ENCODE measurements around the gene RIN1. TPM values are rescaled to one million over a fixed set of nuclear protein-coding genes. Genes with fewer than 3 reads are reported as not detected.
A peak's percentile ranks its signal among the peaks of the same experiment; 100 is the strongest.

Gene RIN1
- total and polyA plus RNA-seq, 9 of the 15 experiments (the other 6 are each of a cell fraction or from before 2014, with no cell fraction given), result 0.01 to 1.2 (median 0.45) TPM; not detected in 1

DNA sequence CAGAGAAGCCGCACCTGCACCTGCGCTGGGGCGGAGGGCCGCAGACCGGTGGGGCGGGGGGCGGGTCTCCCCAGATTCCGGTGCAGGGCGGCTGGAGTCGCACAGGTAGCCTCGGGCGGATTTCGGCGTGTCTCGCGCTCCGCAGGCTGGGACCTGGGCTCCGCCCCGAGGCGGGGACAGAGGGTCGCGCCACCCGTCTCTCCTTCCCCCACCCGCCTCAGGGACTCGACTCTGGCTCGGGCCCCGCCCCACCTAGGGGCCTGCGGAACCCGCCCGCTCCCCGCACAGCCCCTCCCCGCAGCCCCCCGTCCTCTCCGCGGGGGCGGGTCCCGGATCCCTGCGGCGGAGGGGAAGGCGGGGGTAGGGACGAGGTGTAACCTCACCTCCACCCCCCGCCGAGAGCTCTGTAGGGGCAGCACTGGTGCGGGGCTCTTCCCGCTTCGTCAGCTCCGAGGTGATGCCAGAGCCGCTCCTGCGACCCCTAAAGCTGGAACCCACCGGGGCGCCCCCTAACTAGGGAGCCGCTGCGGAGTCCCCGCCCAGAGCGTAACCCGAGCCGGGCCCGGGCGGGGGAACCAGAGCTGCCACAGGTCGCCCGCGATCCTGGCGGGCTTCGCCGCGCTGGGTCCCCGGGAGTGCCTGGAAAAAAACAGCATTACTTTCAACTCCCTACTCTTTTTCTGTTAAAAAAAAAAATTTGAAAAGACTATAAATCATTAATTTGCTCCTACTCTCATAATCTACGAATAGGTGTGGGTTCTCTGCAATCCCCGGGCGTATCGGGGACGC lies 35.6 kb upstream of the RIN1 start, which contains the start of gene SLC29A2 (continued):
- TF ChIP-seq TCF7L2 (IDR thresholded peaks at IDR 0.05; ENCODE audit: low read depth, low read length) (no peak), CC2D1A (IDR thresholded peaks at IDR 0.05) (no peak), CBFA2T2 (conservative IDR thresholded peaks at IDR 0.05) (no peak), NCOR1 (IDR thresholded peaks at IDR 0.05) (no peak), ZNF184 (CRISPR knock-in tag; IDR thresholded peaks at IDR 0.05) (no peak), ZSCAN29 (IDR thresholded peaks at IDR 0.05) (no peak), SOX6 (IDR thresholded peaks at IDR 0.05) (no peak), TAF1 (IDR thresholded peaks at IDR 0.05; ENCODE audit: control insufficient read depth, extremely low read depth, insufficient read depth, low read length, severe bottlenecking) (no peak), NCOA2 (IDR thresholded peaks at IDR 0.05; ENCODE audit: partially characterized antibody in 2 of 2) (no peak), PHF8 (IDR thresholded peaks at IDR 0.05; ENCODE audit: borderline replicate concordance, low read length) (peak; percentile 66; the same call in 1 of the 2 replicates), HCFC1 (IDR thresholded peaks at IDR 0.05; ENCODE audit: low read depth, low read length) (peak; percentile 7; the same call in 1 of the 2 replicates), SMC3 (conservative IDR thresholded peaks at IDR 0.05; ENCODE audit: insufficient read depth, low read depth, low read length) (no peak), ELF1 (tag; IDR thresholded peaks at IDR 0.05) (no peak)
- TF ChIP-seq, protein P1, sequence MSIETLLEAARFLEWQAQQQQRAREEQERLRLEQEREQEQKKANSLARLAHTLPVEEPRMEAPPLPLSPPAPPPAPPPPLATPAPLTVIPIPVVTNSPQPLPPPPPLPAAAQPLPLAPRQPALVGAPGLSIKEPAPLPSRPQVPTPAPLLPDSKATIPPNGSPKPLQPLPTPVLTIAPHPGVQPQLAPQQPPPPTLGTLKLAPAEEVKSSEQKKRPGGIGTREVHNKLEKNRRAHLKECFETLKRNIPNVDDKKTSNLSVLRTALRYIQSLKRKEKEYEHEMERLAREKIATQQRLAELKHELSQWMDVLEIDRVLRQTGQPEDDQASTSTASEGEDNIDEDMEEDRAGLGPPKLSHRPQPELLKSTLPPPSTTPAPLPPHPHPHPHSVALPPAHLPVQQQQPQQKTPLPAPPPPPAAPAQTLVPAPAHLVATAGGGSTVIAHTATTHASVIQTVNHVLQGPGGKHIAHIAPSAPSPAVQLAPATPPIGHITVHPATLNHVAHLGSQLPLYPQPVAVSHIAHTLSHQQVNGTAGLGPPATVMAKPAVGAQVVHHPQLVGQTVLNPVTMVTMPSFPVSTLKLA (conservative IDR thresholded peaks at IDR 0.05), result peak in 1 of 2 experiments; percentile 30; a peak in 1 of 4 replicates
- TF ChIP-seq, protein P2, sequence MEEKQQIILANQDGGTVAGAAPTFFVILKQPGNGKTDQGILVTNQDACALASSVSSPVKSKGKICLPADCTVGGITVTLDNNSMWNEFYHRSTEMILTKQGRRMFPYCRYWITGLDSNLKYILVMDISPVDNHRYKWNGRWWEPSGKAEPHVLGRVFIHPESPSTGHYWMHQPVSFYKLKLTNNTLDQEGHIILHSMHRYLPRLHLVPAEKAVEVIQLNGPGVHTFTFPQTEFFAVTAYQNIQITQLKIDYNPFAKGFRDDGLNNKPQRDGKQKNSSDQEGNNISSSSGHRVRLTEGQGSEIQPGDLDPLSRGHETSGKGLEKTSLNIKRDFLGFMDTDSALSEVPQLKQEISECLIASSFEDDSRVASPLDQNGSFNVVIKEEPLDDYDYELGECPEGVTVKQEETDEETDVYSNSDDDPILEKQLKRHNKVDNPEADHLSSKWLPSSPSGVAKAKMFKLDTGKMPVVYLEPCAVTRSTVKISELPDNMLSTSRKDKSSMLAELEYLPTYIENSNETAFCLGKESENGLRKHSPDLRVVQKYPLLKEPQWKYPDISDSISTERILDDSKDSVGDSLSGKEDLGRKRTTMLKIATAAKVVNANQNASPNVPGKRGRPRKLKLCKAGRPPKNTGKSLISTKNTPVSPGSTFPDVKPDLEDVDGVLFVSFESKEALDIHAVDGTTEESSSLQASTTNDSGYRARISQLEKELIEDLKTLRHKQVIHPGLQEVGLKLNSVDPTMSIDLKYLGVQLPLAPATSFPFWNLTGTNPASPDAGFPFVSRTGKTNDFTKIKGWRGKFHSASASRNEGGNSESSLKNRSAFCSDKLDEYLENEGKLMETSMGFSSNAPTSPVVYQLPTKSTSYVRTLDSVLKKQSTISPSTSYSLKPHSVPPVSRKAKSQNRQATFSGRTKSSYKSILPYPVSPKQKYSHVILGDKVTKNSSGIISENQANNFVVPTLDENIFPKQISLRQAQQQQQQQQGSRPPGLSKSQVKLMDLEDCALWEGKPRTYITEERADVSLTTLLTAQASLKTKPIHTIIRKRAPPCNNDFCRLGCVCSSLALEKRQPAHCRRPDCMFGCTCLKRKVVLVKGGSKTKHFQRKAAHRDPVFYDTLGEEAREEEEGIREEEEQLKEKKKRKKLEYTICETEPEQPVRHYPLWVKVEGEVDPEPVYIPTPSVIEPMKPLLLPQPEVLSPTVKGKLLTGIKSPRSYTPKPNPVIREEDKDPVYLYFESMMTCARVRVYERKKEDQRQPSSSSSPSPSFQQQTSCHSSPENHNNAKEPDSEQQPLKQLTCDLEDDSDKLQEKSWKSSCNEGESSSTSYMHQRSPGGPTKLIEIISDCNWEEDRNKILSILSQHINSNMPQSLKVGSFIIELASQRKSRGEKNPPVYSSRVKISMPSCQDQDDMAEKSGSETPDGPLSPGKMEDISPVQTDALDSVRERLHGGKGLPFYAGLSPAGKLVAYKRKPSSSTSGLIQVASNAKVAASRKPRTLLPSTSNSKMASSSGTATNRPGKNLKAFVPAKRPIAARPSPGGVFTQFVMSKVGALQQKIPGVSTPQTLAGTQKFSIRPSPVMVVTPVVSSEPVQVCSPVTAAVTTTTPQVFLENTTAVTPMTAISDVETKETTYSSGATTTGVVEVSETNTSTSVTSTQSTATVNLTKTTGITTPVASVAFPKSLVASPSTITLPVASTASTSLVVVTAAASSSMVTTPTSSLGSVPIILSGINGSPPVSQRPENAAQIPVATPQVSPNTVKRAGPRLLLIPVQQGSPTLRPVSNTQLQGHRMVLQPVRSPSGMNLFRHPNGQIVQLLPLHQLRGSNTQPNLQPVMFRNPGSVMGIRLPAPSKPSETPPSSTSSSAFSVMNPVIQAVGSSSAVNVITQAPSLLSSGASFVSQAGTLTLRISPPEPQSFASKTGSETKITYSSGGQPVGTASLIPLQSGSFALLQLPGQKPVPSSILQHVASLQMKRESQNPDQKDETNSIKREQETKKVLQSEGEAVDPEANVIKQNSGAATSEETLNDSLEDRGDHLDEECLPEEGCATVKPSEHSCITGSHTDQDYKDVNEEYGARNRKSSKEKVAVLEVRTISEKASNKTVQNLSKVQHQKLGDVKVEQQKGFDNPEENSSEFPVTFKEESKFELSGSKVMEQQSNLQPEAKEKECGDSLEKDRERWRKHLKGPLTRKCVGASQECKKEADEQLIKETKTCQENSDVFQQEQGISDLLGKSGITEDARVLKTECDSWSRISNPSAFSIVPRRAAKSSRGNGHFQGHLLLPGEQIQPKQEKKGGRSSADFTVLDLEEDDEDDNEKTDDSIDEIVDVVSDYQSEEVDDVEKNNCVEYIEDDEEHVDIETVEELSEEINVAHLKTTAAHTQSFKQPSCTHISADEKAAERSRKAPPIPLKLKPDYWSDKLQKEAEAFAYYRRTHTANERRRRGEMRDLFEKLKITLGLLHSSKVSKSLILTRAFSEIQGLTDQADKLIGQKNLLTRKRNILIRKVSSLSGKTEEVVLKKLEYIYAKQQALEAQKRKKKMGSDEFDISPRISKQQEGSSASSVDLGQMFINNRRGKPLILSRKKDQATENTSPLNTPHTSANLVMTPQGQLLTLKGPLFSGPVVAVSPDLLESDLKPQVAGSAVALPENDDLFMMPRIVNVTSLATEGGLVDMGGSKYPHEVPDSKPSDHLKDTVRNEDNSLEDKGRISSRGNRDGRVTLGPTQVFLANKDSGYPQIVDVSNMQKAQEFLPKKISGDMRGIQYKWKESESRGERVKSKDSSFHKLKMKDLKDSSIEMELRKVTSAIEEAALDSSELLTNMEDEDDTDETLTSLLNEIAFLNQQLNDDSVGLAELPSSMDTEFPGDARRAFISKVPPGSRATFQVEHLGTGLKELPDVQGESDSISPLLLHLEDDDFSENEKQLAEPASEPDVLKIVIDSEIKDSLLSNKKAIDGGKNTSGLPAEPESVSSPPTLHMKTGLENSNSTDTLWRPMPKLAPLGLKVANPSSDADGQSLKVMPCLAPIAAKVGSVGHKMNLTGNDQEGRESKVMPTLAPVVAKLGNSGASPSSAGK (IDR thresholded peaks at IDR 0.05), result no peak

Data from K562 (cell line).